H1 (cell line): ENCODE measurements around the gene AMPH. TPM values are rescaled to one million over a fixed set of nuclear protein-coding genes. Genes with fewer than 3 reads are reported as not detected.

ENCODE experiments used
- RXRA ChIP-seq: IDR thresholded peaks from 2 replicates; pipeline ENCODE4 v1.6.1; 2011; ENCODE audit warnings: low read depth, mild to moderate bottlenecking, low read length, moderate library complexity; ENCODE audit not compliant: insufficient read depth
- SP2 ChIP-seq: IDR thresholded peaks from 2 replicates; pipeline ENCODE4 v1.6.1; 2012; ENCODE audit warnings: mild to moderate bottlenecking, low read length, inconsistent platforms
- SUZ12 ChIP-seq: fragments of 200-600 bp; sonication (generic); IDR thresholded peaks from 2 replicates; pipeline ENCODE4 v1.6.1; 2012; ENCODE audit warnings: mild to moderate bottlenecking, inconsistent platforms, low read length, moderate library complexity, mixed read lengths
- polyA plus RNA-seq, 7 experiments: library from polyadenylated mRNA; depleted of rRNA in 3 of 7; stranded (reverse) in 5 of 7; unstranded in 2 of 7; fragments of >200 nt in 5 of 7; fragments of 200-250 nt in 2 of 7; gene quantifications; 1 replicate in 5 of 7; 2 replicates in 1 of 7; 4 replicates in 1 of 7; pipeline versions ENCODE4 v1.2.1 to v1.2.3, GENCODE V29; 2011 to 2013; ENCODE audit warnings: missing spikeins in 2 of 7, mixed read lengths in 2 of 7
- total RNA-seq: library from RNA; stranded (reverse); fragmentation: NEBNext Ultra II Directional; extraction: Animal tissue kit (Norgen Biotek cat#: 25700); gene quantifications from 2 replicates; pipeline ENCODE4 v1.2.1, GENCODE V29; 2021

Gene AMPH
- total and polyA plus RNA-seq, 2 of the 8 experiments (the other 6 are each of a cell fraction or from before 2014, with no cell fraction given): 7.3 to 12.2 TPM

DNA sequence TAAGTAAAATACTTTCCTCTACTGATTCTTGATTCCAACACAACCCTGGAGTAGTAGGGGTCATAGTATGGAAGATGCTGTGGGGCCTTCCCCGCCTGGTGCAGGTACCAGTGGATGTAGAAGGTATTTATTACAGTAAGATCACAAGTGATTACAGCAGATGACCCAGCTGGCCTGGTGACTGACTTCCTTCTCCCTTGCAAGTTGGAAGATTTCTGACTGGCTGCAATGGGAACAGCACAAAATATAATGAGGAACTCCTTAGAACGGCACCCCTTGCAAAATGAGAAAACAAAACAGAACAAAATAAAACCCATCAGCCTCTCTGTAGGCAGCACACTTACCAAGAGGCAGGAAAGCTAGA, 296.1 kb downstream of the AMPH start (continued):
- TF ChIP-seq RXRA: no peak
- no peak for TF ChIP-seq SP2
- TF ChIP-seq SUZ12: no peak
